Ishikawa (cell line): ENCODE data around the gene PPP1R16B.

ENCODE experiments used
- CEBPB ChIP-seq: IDR thresholded peaks from 2 replicates; pipeline ENCODE4 v1.6.1; 2012
- CREB1 ChIP-seq: IDR thresholded peaks from 2 replicates; pipeline ENCODE4 v1.6.1; 2012; ENCODE audit warnings: low read depth
- EGR1 ChIP-seq: IDR thresholded peaks from 2 replicates; pipeline ENCODE4 v1.6.1; 2012
- EP300 ChIP-seq: IDR thresholded peaks from 2 replicates; pipeline ENCODE4 v1.6.1; 2012; ENCODE audit warnings: borderline replicate concordance
- FOXM1 ChIP-seq: IDR thresholded peaks from 2 replicates; pipeline ENCODE4 v1.6.1; 2012; ENCODE audit warnings: low read depth, borderline replicate concordance
- NFIC ChIP-seq: IDR thresholded peaks from 2 replicates; pipeline ENCODE4 v1.6.1; 2012
- RAD21 ChIP-seq: IDR thresholded peaks from 2 replicates; pipeline ENCODE4 v1.6.1; 2012; ENCODE audit warnings: low read depth
- TAF1 ChIP-seq: IDR thresholded peaks from 2 replicates; pipeline ENCODE4 v1.6.1; 2012; ENCODE audit warnings: low read depth, mild to moderate bottlenecking
- TCF12 ChIP-seq: IDR thresholded peaks from 2 replicates; pipeline ENCODE4 v1.6.1; 2012; ENCODE audit warnings: low read depth
- TEAD4 ChIP-seq: IDR thresholded peaks from 2 replicates; pipeline ENCODE4 v1.6.1; 2012
- YY1 ChIP-seq: IDR thresholded peaks from 2 replicates; pipeline ENCODE4 v1.6.1; 2012; ENCODE audit warnings: low read depth
- ZBTB7A ChIP-seq: IDR thresholded peaks from 2 replicates; pipeline ENCODE4 v1.6.1; 2012; ENCODE audit warnings: low read depth
- TF ChIP-seq, protein P1 (sequence below): IDR thresholded peaks from 2 replicates; pipeline ENCODE4 v1.6.1; 2012; ENCODE audit warnings: low read depth, mild to moderate bottlenecking
- TF ChIP-seq, protein P2 (sequence below): IDR thresholded peaks from 2 replicates; pipeline ENCODE4 v1.6.1; 2012
- TF ChIP-seq, protein P3 (sequence below): IDR thresholded peaks from 2 replicates; pipeline ENCODE4 v1.6.1; 2012

PPP1R16B gene

GRCh38 chr20:38805502-38805957, at the start of gene PPP1R16B:
PPP1R16B (plus strand) TSS chr20:38805697; CDS start chr20:38835926, 30,229 bp downstream.
- TF ChIP-seq EP300: no peak

DNA sequence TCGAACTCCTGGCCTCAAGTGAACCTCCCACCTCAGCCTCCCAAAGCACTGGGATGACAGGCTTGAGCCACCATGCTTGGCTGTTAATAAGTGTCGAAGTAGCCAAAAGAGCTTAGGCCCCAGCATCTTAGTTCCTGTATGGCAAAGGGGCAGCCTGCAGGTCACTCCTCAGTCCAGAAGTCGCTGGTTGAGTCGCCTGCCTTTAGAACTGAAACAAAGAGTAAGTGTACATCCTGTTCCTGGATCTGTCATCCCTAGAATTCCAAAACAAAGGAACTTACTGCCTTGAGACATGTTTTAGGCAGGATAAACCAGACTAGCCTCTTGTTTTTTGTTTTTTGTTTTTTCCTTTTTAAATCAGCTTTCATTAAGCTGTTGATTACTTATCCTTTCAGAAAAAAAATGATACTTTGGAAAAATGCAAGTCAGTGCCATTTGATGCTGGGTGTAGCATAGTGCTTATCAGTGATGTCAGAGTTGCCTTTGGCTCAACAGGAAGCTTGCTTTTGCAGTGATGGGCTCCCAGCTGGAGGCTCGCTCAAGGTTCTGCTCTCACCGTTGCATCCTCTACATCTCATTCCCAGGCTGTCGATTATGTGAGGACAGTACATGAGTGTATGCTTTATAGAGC, 48.2 kb upstream of the PPP1R16B start:
- TF ChIP-seq CREB1: no peak
- no peak for TF ChIP-seq TEAD4
- no peak for TF ChIP-seq TAF1
- TF ChIP-seq, protein P1, sequence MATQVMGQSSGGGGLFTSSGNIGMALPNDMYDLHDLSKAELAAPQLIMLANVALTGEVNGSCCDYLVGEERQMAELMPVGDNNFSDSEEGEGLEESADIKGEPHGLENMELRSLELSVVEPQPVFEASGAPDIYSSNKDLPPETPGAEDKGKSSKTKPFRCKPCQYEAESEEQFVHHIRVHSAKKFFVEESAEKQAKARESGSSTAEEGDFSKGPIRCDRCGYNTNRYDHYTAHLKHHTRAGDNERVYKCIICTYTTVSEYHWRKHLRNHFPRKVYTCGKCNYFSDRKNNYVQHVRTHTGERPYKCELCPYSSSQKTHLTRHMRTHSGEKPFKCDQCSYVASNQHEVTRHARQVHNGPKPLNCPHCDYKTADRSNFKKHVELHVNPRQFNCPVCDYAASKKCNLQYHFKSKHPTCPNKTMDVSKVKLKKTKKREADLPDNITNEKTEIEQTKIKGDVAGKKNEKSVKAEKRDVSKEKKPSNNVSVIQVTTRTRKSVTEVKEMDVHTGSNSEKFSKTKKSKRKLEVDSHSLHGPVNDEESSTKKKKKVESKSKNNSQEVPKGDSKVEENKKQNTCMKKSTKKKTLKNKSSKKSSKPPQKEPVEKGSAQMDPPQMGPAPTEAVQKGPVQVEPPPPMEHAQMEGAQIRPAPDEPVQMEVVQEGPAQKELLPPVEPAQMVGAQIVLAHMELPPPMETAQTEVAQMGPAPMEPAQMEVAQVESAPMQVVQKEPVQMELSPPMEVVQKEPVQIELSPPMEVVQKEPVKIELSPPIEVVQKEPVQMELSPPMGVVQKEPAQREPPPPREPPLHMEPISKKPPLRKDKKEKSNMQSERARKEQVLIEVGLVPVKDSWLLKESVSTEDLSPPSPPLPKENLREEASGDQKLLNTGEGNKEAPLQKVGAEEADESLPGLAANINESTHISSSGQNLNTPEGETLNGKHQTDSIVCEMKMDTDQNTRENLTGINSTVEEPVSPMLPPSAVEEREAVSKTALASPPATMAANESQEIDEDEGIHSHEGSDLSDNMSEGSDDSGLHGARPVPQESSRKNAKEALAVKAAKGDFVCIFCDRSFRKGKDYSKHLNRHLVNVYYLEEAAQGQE: no peak
- TF ChIP-seq FOXM1: no peak
- TF ChIP-seq NFIC: no peak
- TF ChIP-seq CEBPB: no peak
- TF ChIP-seq EP300: no peak
- no peak for TF ChIP-seq YY1
- TF ChIP-seq, protein P2, sequence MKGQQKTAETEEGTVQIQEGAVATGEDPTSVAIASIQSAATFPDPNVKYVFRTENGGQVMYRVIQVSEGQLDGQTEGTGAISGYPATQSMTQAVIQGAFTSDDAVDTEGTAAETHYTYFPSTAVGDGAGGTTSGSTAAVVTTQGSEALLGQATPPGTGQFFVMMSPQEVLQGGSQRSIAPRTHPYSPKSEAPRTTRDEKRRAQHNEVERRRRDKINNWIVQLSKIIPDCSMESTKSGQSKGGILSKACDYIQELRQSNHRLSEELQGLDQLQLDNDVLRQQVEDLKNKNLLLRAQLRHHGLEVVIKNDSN: no peak
- no peak for TF ChIP-seq TCF12
- no peak for TF ChIP-seq RAD21
- no peak for TF ChIP-seq ZBTB7A
- TF ChIP-seq, protein P3, sequence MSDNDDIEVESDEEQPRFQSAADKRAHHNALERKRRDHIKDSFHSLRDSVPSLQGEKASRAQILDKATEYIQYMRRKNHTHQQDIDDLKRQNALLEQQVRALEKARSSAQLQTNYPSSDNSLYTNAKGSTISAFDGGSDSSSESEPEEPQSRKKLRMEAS: no peak

GRCh38 chr20:38759106-38759505, 46.4 kb upstream of the PPP1R16B start:
- no peak for TF ChIP-seq ZBTB7A
- TF ChIP-seq FOXM1: no peak
- no peak for TF ChIP-seq NFIC
- TF ChIP-seq EP300: no peak

DNA sequence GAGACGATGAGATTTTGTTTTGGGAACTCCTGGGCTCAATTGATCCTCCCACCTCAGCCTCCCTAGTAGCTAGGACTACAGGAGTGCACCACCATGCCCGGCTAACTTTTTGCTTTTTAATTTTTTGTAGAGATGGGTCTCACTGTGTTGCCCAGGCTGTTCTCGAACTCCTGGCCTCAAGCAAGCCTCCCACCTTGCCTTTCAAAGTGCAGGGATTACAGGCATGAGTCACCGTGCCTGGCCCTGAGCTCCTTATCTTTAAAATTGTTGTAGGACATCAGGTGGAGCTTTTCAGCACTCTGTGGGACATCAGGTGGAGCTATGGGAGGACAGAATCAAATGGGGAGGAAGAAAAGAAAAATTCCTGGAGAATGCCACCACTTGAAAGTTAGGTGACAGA, 44.5 kb upstream of the PPP1R16B start:
- TF ChIP-seq YY1 (no peak), FOXM1 (no peak), EGR1 (no peak), NFIC (no peak), EP300 (no peak), CREB1 (no peak), CEBPB (no peak), RAD21 (no peak), ZBTB7A (no peak), TAF1 (no peak), TEAD4 (no peak), TCF12 (no peak)
- TF ChIP-seq, protein P1: no peak
- TF ChIP-seq, protein P3: no peak
- TF ChIP-seq, protein P2: no peak

- TF ChIP-seq, protein P2: no peak
- TF ChIP-seq CEBPB (no peak), RAD21 (no peak), EGR1 (no peak), TAF1 (no peak), TCF12 (no peak), ZBTB7A (no peak), EP300 (no peak), FOXM1 (no peak), YY1 (no peak), NFIC (no peak), CREB1 (no peak), TEAD4 (no peak)
- TF ChIP-seq, protein P3: no peak
- TF ChIP-seq, protein P1: no peak
These were observed 43.3 kb upstream of the PPP1R16B start for GRCh38 chr20:38762174-38762573.
